Fibroblast of the aortic adventitia (primary cell): ENCODE measurements around the gene ZNF580. TPM values are rescaled to one million over a fixed set of nuclear protein-coding genes. Genes with fewer than 3 reads are reported as not detected.

Source experiments
- DNase-seq: peaks from one replicate; pipeline ENCODE4 v3.0.0-alpha.2; 2010; ENCODE audit warnings: low read depth
- H3K4me3 ChIP-seq: 2 replicates; pipeline ENCODE4 v1.5.1; 2011; ENCODE audit warnings: low read depth, mild to moderate bottlenecking, control low read depth, low read length, moderate library complexity
- total RNA-seq: library from RNA; depleted of rRNA; stranded (reverse); fragments of >200 nt; gene quantifications from 2 replicates; pipeline ENCODE4 v1.2.3, GENCODE V29; 2012; ENCODE audit warnings: low replicate concordance
- TF ChIP-seq, protein P1 (sequence below): IDR thresholded peaks from 2 replicates; pipeline ENCODE4 v1.5.1; 2011; ENCODE audit warnings: mild to moderate bottlenecking, low read length, control low read depth, inconsistent platforms; ENCODE audit not compliant: insufficient read depth

Gene ZNF580
- total RNA-seq, 1 donor: 6.3 TPM

GRCh38 chr19:55671054-55671378, 30.2 kb downstream of the ZNF580 start:
- TF ChIP-seq, protein P1, sequence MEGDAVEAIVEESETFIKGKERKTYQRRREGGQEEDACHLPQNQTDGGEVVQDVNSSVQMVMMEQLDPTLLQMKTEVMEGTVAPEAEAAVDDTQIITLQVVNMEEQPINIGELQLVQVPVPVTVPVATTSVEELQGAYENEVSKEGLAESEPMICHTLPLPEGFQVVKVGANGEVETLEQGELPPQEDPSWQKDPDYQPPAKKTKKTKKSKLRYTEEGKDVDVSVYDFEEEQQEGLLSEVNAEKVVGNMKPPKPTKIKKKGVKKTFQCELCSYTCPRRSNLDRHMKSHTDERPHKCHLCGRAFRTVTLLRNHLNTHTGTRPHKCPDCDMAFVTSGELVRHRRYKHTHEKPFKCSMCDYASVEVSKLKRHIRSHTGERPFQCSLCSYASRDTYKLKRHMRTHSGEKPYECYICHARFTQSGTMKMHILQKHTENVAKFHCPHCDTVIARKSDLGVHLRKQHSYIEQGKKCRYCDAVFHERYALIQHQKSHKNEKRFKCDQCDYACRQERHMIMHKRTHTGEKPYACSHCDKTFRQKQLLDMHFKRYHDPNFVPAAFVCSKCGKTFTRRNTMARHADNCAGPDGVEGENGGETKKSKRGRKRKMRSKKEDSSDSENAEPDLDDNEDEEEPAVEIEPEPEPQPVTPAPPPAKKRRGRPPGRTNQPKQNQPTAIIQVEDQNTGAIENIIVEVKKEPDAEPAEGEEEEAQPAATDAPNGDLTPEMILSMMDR: no peak
- H3K4me3 ChIP-seq: no peak overlapping the region
- DNase-seq: no peak

GRCh38 chr19:55672418-55672817, 31.6 kb downstream of the ZNF580 start:
- no peak overlapping the region for H3K4me3 ChIP-seq
- peak; percentile 42 for DNase-seq
- TF ChIP-seq, protein P1: no peak

- TF ChIP-seq, protein P1: no peak
- H3K4me3 ChIP-seq: no peak overlapping the region
- no peak for DNase-seq
These were observed 32.7 kb downstream of the ZNF580 start for GRCh38 chr19:55673465-55673864.

DNA sequence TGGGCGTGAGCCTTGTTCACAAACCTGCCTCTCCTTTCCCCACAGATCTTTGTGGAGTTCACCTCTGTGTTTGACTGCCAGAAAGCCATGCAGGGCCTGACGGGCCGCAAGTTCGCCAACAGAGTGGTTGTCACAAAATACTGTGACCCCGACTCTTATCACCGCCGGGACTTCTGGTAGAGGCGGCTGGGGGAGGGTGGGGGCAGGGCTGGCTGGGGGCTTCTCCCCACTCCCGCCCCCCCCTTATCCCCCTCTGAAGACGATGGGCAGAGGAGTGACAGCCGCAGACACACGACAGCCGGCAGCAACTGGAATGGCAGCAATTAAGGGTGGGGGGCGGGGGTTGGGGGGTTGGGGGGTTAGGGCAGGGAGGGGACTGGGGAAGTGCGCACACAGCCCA, 33.1 kb downstream of the ZNF580 start:
- no peak overlapping the region for H3K4me3 ChIP-seq
- TF ChIP-seq, protein P1: no peak
- DNase-seq: no peak

- no peak for DNase-seq
- TF ChIP-seq, protein P1: no peak
These were observed 33.6 kb downstream of the ZNF580 start for GRCh38 chr19:55674459-55674840.

DNA sequence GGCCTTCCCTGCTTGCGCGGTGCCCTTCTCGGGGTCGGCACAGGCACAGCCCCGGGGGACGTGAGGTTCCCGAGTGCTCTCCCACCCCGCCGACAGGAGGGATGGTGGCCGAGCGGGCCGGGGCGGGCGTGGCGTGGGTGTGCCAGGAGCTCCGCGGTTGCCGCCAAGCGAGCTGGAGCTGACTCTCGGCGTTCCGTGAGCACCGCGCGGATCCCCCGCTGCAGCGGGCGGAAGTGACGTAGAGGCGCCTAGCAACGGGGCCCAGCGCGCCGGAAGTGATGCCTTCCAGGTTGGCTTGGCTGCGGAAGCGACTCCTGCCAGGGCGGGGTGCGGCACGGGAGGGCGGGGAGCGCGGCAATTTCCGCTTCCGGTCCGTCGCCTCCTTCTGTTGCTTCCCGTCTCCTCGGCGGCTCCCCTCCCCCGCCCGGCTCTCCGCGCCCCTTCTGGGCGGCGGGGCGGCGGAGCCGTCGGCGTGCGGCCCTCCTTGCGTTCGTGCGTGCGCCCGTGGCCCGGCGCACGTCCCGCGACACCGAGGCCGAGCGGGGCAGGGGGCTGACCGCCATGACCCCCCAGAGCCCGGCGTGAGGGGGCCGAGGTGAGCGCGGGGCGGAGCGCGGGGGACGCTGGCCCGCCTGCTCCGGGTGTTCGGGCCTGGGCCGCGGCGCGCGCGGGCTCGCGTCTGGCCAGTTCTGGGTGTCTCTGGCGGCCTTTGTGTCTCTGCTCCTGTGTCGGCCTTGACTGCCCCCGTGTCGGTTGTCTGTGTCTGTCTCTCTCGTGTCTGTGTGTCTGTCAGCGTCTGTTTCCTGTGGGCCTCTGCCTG, 34.2 kb downstream of the ZNF580 start, which contains the start of gene EPN1:
Gene EPN1, plus strand, starts transcription at position 386 of the 820 bp plus-strand sequence. CDS start 3,402 bp downstream, outside the sequence.
- DNase-seq: peak; percentile 94
- TF ChIP-seq, protein P1: no peak
- peak within 1 kb of the TSS; percentile 91 for H3K4me3 ChIP-seq

More at GRCh38 chr19:55674459-55674840, 33.6 kb downstream of the ZNF580 start:
- peak overlapping the region; percentile 91 for H3K4me3 ChIP-seq
